ENCODE results near the gene ELP4.

DNA sequence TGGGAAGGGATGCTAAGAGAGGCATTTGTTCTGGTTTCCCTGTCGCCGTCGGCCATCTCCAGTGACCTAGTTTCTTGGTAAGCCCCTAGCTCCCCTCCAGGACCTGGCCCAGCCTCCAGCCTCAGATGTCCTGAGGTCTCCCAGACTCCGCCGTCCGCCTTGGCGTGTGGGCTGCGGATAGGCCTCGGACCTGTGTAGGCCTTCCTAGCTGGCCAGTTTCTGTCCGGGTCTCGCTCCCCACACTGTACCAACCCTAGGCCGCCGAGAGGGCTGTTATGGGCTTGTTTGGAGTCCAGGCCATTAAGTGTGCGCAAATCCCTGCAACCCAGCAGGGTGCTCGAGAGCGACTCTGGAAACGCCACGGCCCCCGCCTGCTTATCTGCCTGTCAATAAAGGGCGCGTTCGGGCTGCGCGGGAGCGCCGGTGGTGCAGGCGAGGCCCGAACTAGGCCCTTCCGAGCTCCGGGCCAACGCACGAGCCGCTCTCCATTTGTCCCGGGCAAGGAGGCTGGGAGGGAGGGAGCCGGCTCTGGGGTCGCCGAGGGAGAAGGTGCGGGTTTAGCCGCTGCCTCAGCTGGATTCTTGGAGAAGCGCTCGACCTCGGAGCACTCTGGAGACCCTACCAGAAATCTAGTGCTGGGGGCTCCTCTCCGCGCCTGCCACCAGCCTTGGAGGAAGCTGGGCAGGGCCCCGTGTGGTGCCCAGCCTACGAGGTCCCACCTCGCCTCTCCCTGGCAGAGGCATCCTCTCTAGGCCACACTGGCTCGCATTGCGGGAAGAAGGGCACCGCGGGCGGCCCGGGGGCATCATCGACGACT, 310.3 kb downstream of the ELP4 start:
- TF ChIP-seq, protein P1, sequence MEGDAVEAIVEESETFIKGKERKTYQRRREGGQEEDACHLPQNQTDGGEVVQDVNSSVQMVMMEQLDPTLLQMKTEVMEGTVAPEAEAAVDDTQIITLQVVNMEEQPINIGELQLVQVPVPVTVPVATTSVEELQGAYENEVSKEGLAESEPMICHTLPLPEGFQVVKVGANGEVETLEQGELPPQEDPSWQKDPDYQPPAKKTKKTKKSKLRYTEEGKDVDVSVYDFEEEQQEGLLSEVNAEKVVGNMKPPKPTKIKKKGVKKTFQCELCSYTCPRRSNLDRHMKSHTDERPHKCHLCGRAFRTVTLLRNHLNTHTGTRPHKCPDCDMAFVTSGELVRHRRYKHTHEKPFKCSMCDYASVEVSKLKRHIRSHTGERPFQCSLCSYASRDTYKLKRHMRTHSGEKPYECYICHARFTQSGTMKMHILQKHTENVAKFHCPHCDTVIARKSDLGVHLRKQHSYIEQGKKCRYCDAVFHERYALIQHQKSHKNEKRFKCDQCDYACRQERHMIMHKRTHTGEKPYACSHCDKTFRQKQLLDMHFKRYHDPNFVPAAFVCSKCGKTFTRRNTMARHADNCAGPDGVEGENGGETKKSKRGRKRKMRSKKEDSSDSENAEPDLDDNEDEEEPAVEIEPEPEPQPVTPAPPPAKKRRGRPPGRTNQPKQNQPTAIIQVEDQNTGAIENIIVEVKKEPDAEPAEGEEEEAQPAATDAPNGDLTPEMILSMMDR (IDR thresholded peaks at IDR 0.05) = no peak
- TF ChIP-seq POLR2A (IDR thresholded peaks at IDR 0.05) = no peak
